ENCODE data around the gene TMEM259. TPM values are rescaled to one million over a fixed set of nuclear protein-coding genes. Genes with fewer than 3 reads are reported as not detected.

The TMEM259 gene
- total and polyA plus RNA-seq, 2 of the 8 experiments (the other 6 are each of a cell fraction or from before 2014, with no cell fraction given), result 140 to 243 TPM

GRCh38 chr19:964116-964520 lies 56.8 kb downstream of the TMEM259 start:
- Histone ChIP-seq H2AFZ (ENCODE audit: low read length) (no peak overlapping the region), H2BK20ac (ENCODE audit: low read length) (no peak overlapping the region), H2BK15ac (ENCODE audit: low read length) (no peak overlapping the region), H3K4me1 (replicated peaks in 1 of 4; ENCODE audit: control insufficient read depth in 3 of 4, insufficient read depth in 4 of 4, low read length in 3 of 4) (peaks cover 0 to 8% (median 4%) of the 10 kb centered on the region in 4 experiments; a peak in 3 of 7 replicates), H3K9ac (replicated peaks in 1 of 4; ENCODE audit: extremely low read depth in 1 of 4, low read depth in 3 of 4, low read length in 3 of 4) (no peak overlapping the region), H3K18ac (ENCODE audit: extremely low read depth, low read length) (no peak overlapping the region), H3K27ac (ENCODE audit: low read depth, low read length) (no peak overlapping the region), H3K36me3 (ENCODE audit: control insufficient read depth in 2 of 4, insufficient read depth in 4 of 4, low read length in 3 of 4) (peaks cover 13 to 43% (median 28%) of the 10 kb centered on the region in 4 experiments), H2AK5ac (ENCODE audit: low read depth, low read length) (no peak overlapping the region), H3K27me3 (replicated peaks in 1 of 4; ENCODE audit: control insufficient read depth in 3 of 4, extremely low read depth in 1 of 4, insufficient read depth in 3 of 4, low read length in 3 of 4) (no peaks in the 10 kb centered on the region), H3K79me2 (ENCODE audit: control insufficient read depth in 1 of 2, insufficient read depth in 2 of 2, low read length in 2 of 2) (0 out of 4 replicates have a peak, but pooled peaks cover 0 to 3% of the 10 kb centered on the region in 2 experiments), H3K9me3 (ENCODE audit: insufficient read depth in 2 of 2, low read depth in 1 of 2, low read length in 1 of 2) (peaks cover 0 to 10% of the 10 kb centered on the region in 2 experiments; a peak in 1 of 4 replicates), H2BK12ac (ENCODE audit: low read depth, low read length) (no peak overlapping the region), H2BK120ac (replicated peaks; ENCODE audit: low read depth, low read length) (no peak overlapping the region), H4K8ac (ENCODE audit: extremely low read depth, insufficient read depth, low read length) (no peak overlapping the region), H4K20me1 (replicated peaks in 1 of 2; ENCODE audit: control insufficient read depth in 1 of 2, insufficient read depth in 2 of 2, low read length in 2 of 2) (peaks cover 0 to 3% of the 10 kb centered on the region in 2 experiments), H3K23me2 (ENCODE audit: low read depth, low read length) (no peaks in the 10 kb centered on the region), H4K5ac (ENCODE audit: insufficient read length, low read depth, low read length) (no peak overlapping the region), H3K4me2 (ENCODE audit: insufficient read depth in 1 of 2, low read depth in 2 of 2, low read length in 2 of 2) (no peak overlapping the region), H4K91ac (replicated peaks; ENCODE audit: insufficient read length, low read length) (no peak overlapping the region), H3K4me3 (ENCODE audit: extremely low read depth in 1 of 4, insufficient read depth in 2 of 4, low read depth in 3 of 4, low read length in 4 of 4) (no peak overlapping the region), H3K4ac (replicated peaks; ENCODE audit: insufficient read length, low read depth, low read length) (no peak overlapping the region), H3K79me1 (ENCODE audit: low read depth, low read length) (no peaks in the 10 kb centered on the region), H3K23ac (ENCODE audit: insufficient read length) (no peak overlapping the region), H3K56ac (replicated peaks; ENCODE audit: insufficient read length, low read depth, low read length) (no peak overlapping the region), H3K14ac (ENCODE audit: insufficient read length) (no peak overlapping the region), H2BK5ac (ENCODE audit: low read depth, low read length) (no peak overlapping the region)
- CTCF ChIA-PET (ENCODE audit: partially characterized antibody), result interaction anchor here (0.6 to 1.5 kb wide), 5 partner anchors 8 to 58 kb away, joined by 3 to 5 read pairs (median 3); no protein-coding TSS in a partner anchor
- FAIRE-seq (no peak), DNase-seq (ENCODE audit: low read depth in 1 of 2, low spot score in 2 of 2) (no peak)
- POLR2A ChIA-PET (ENCODE audit: partially characterized antibody), result interaction anchor here (1.1 to 1.7 kb wide), 5 partner anchors 20 to 64 kb away, joined by 3 to 9 read pairs (median 3); partner anchors contain the start of gene WDR18
- WGBS, 2 experiments (ENCODE audit: extremely low coverage in 1 of 2, insufficient coverage in 1 of 2, insufficient read length in 1 of 2, insufficient replicate concordance in 2 of 2, low coverage in 1 of 2, low lambda C conversion rate in 2 of 2, missing lambda C conversion rate in 1 of 2), result 95% methylated on average over 12 of the region's 16 CpGs; no CpG with 5 or more reads in 1 of the 2 experiments
- TF ChIP-seq POU5F1 (IDR thresholded peaks at IDR 0.05; ENCODE audit: low read depth, low read length) (no peak), MAX (IDR thresholded peaks at IDR 0.05) (no peak), SIX5 (IDR thresholded peaks at IDR 0.05; ENCODE audit: low read depth, low read length) (no peak), TCF12 (IDR thresholded peaks at IDR 0.05; ENCODE audit: low read depth, low read length) (no peak), SUZ12 (IDR thresholded peaks at IDR 0.05; ENCODE audit: low read length) (no peak), CREB1 (IDR thresholded peaks at IDR 0.05) (no peak), TAF1 (IDR thresholded peaks at IDR 0.05; ENCODE audit: low read depth, low read length) (no peak), SIN3A (conservative IDR thresholded peaks at IDR 0.05 in 1 of 2, IDR thresholded peaks at IDR 0.05 in 1 of 2; ENCODE audit: low read depth in 1 of 2, low read length in 2 of 2) (no peak), KDM1A (IDR thresholded peaks at IDR 0.05; ENCODE audit: borderline replicate concordance, low read length) (no peak), CTCF (IDR thresholded peaks at IDR 0.05; ENCODE audit: control extremely low read depth in 1 of 3, insufficient read depth in 1 of 3, low read depth in 1 of 3, low read length in 3 of 3) (no peak), TAF7 (optimal IDR thresholded peaks at IDR 0.05; ENCODE audit: borderline replicate concordance, low read depth, low read length) (no peak)

Measured in H1 (cell line).